Measurements from ENCODE around the gene CHCHD4.

GRCh38 chr3:14147617-14148016 is 22.9 kb upstream of the CHCHD4 start:
- TF ChIP-seq CTCF (IDR thresholded peaks at IDR 0.05) = no peak
- no peak for TF ChIP-seq EP300 (IDR thresholded peaks at IDR 0.05; ENCODE audit: borderline replicate concordance in 1 of 2, low read depth in 1 of 2, low read length in 1 of 2)
- no peak for TF ChIP-seq RCOR1 (IDR thresholded peaks at IDR 0.05; ENCODE audit: low read length)
- TF ChIP-seq RAD21 (IDR thresholded peaks at IDR 0.05; ENCODE audit: low read length) = no peak
